ENCODE results near the gene CYB5A. TPM values are rescaled to one million over a fixed set of nuclear protein-coding genes. Genes with fewer than 3 reads are reported as not detected.

CYB5A gene
- total and polyA plus RNA-seq, 9 of the 15 experiments (the other 6 are each of a cell fraction or from before 2014, with no cell fraction given), result 11.9 to 22.6 (median 14.1) TPM

- ATAC-seq (no peak), DNase-seq (ENCODE audit: extremely low read depth in 1 of 4, low spot score in 3 of 4) (no peak), FAIRE-seq (no peak)
- no peaks in the 10 kb centered on the region for H3K9me1 ChIP-seq (ENCODE audit: control insufficient read depth, insufficient read depth, low read length)
- peak overlapping the region; percentile 70 for H3K4me2 ChIP-seq (ENCODE audit: insufficient read depth, low read length)
- H3K9ac ChIP-seq (ENCODE audit: insufficient read depth in 1 of 2, low read depth in 2 of 2, low read length in 2 of 2), result no peak overlapping the region
- in situ Hi-C loops (cut with MboI) (no loop called here), intact Hi-C loops (cut with micrococcal nuclease) (loop anchor here (1.0 kb wide), 2 partner anchors 46 to 100 kb away; no protein-coding TSS in a partner anchor)
- H3K27me3 ChIP-seq (ENCODE audit: control insufficient read depth in 2 of 2, insufficient read depth in 2 of 2, low read length in 2 of 2), result no peaks in the 10 kb centered on the region
- H3K36me3 ChIP-seq (ENCODE audit: control insufficient read depth, insufficient read depth, low read length), result no peaks in the 10 kb centered on the region
- BruUV-seq (replicated peaks), result no TSS peak
- ChIA-PET POLR2A (interaction anchor here (1.4 to 2.1 kb wide), 2 partner anchors 17 to 27 kb away, joined by 3 to 7 read pairs; no protein-coding TSS in a partner anchor), CTCF (ENCODE audit: low intra/inter-chr PET ratio) (interaction anchor here (0.9 kb wide), 1 partner anchor 100 kb away, joined by 5 read pairs; no protein-coding TSS in a partner anchor)
- no peak overlapping the region for H3K4me3 ChIP-seq
- no peaks in the 10 kb centered on the region for H4K20me1 ChIP-seq (replicated peaks; ENCODE audit: control insufficient read depth, insufficient read depth, low read length)
- H3K79me2 ChIP-seq (ENCODE audit: control insufficient read depth, insufficient read depth, low read length), result no peaks in the 10 kb centered on the region
- H3K27ac ChIP-seq (ENCODE audit: extremely low read depth, low read depth, low read length), result peak overlapping the region; percentile 45; the same call in 1 of the 3 replicates
- WGBS (ENCODE audit: insufficient coverage, low coverage, missing lambda C conversion rate), result 9% methylated on average over 3 of the region's 3 CpGs
- H3K9me3 ChIP-seq (replicated peaks; ENCODE audit: control insufficient read depth, insufficient read depth, low read depth, low read length), result no peaks in the 10 kb centered on the region
- H2AFZ ChIP-seq (ENCODE audit: low read depth, low read length), result peak overlapping the region; percentile 81
- H3K4me1 ChIP-seq (replicated peaks in 1 of 2; ENCODE audit: control insufficient read depth in 2 of 2, insufficient read depth in 2 of 2, low read length in 2 of 2), result peaks cover 13 to 25% of the 10 kb centered on the region in 2 experiments; a peak in 3 of 5 replicates
- TF ChIP-seq ZNF668 (CRISPR knock-in tag; IDR thresholded peaks at IDR 0.05), result 0 out of 2 replicates have a peak, but pooled peaks have one; percentile 56
- TF ChIP-seq, protein P1, sequence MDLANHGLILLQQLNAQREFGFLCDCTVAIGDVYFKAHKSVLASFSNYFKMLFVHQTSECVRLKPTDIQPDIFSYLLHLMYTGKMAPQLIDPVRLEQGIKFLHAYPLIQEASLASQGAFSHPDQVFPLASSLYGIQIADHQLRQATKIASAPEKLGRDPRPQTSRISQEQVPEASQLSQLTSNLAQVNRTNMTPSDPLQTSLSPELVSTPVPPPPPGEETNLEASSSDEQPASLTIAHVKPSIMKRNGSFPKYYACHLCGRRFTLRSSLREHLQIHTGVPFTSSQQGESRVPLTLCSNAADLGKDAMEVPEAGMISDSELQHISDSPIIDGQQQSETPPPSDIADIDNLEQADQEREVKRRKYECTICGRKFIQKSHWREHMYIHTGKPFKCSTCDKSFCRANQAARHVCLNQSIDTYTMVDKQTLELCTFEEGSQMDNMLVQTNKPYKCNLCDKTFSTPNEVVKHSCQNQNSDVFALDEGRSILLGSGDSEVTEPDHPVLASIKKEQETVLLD (IDR thresholded peaks at IDR 0.05), result no peak
- TF ChIP-seq, protein P2, sequence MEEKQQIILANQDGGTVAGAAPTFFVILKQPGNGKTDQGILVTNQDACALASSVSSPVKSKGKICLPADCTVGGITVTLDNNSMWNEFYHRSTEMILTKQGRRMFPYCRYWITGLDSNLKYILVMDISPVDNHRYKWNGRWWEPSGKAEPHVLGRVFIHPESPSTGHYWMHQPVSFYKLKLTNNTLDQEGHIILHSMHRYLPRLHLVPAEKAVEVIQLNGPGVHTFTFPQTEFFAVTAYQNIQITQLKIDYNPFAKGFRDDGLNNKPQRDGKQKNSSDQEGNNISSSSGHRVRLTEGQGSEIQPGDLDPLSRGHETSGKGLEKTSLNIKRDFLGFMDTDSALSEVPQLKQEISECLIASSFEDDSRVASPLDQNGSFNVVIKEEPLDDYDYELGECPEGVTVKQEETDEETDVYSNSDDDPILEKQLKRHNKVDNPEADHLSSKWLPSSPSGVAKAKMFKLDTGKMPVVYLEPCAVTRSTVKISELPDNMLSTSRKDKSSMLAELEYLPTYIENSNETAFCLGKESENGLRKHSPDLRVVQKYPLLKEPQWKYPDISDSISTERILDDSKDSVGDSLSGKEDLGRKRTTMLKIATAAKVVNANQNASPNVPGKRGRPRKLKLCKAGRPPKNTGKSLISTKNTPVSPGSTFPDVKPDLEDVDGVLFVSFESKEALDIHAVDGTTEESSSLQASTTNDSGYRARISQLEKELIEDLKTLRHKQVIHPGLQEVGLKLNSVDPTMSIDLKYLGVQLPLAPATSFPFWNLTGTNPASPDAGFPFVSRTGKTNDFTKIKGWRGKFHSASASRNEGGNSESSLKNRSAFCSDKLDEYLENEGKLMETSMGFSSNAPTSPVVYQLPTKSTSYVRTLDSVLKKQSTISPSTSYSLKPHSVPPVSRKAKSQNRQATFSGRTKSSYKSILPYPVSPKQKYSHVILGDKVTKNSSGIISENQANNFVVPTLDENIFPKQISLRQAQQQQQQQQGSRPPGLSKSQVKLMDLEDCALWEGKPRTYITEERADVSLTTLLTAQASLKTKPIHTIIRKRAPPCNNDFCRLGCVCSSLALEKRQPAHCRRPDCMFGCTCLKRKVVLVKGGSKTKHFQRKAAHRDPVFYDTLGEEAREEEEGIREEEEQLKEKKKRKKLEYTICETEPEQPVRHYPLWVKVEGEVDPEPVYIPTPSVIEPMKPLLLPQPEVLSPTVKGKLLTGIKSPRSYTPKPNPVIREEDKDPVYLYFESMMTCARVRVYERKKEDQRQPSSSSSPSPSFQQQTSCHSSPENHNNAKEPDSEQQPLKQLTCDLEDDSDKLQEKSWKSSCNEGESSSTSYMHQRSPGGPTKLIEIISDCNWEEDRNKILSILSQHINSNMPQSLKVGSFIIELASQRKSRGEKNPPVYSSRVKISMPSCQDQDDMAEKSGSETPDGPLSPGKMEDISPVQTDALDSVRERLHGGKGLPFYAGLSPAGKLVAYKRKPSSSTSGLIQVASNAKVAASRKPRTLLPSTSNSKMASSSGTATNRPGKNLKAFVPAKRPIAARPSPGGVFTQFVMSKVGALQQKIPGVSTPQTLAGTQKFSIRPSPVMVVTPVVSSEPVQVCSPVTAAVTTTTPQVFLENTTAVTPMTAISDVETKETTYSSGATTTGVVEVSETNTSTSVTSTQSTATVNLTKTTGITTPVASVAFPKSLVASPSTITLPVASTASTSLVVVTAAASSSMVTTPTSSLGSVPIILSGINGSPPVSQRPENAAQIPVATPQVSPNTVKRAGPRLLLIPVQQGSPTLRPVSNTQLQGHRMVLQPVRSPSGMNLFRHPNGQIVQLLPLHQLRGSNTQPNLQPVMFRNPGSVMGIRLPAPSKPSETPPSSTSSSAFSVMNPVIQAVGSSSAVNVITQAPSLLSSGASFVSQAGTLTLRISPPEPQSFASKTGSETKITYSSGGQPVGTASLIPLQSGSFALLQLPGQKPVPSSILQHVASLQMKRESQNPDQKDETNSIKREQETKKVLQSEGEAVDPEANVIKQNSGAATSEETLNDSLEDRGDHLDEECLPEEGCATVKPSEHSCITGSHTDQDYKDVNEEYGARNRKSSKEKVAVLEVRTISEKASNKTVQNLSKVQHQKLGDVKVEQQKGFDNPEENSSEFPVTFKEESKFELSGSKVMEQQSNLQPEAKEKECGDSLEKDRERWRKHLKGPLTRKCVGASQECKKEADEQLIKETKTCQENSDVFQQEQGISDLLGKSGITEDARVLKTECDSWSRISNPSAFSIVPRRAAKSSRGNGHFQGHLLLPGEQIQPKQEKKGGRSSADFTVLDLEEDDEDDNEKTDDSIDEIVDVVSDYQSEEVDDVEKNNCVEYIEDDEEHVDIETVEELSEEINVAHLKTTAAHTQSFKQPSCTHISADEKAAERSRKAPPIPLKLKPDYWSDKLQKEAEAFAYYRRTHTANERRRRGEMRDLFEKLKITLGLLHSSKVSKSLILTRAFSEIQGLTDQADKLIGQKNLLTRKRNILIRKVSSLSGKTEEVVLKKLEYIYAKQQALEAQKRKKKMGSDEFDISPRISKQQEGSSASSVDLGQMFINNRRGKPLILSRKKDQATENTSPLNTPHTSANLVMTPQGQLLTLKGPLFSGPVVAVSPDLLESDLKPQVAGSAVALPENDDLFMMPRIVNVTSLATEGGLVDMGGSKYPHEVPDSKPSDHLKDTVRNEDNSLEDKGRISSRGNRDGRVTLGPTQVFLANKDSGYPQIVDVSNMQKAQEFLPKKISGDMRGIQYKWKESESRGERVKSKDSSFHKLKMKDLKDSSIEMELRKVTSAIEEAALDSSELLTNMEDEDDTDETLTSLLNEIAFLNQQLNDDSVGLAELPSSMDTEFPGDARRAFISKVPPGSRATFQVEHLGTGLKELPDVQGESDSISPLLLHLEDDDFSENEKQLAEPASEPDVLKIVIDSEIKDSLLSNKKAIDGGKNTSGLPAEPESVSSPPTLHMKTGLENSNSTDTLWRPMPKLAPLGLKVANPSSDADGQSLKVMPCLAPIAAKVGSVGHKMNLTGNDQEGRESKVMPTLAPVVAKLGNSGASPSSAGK (IDR thresholded peaks at IDR 0.05), result 0 out of 2 replicates have a peak, but pooled peaks have one; percentile 27
These were observed 49.8 kb downstream of the CYB5A start for GRCh38 chr18:74241970-74242369.
